ENCODE results near the gene ZBTB43. TPM values are rescaled to one million over a fixed set of nuclear protein-coding genes. Genes with fewer than 3 reads are reported as not detected.

ZBTB43 gene
- total RNA-seq, 1 donor from 2014 or later, result 17.7 TPM

DNA sequence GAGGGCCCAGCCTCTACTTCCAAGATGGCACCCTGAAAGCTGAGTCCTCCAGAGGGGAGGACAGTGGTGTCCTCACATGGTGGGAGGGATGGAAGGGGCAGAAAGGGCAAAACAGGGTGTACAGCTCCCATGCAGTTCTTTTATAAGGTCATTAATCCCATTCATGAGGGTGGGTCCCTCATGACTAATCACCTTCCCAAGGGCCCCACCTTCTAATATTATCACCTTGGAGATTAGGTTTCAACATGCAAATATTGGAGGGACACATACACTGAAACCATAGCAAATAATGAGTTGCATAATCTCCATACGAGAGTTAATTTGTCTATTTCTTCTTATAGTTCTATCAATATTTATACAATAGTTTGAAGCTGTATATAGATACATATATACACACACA, 5.8 kb upstream of the ZBTB43 start:
- peak; percentile 34 for DNase-seq (ENCODE audit: low spot score)

DNA sequence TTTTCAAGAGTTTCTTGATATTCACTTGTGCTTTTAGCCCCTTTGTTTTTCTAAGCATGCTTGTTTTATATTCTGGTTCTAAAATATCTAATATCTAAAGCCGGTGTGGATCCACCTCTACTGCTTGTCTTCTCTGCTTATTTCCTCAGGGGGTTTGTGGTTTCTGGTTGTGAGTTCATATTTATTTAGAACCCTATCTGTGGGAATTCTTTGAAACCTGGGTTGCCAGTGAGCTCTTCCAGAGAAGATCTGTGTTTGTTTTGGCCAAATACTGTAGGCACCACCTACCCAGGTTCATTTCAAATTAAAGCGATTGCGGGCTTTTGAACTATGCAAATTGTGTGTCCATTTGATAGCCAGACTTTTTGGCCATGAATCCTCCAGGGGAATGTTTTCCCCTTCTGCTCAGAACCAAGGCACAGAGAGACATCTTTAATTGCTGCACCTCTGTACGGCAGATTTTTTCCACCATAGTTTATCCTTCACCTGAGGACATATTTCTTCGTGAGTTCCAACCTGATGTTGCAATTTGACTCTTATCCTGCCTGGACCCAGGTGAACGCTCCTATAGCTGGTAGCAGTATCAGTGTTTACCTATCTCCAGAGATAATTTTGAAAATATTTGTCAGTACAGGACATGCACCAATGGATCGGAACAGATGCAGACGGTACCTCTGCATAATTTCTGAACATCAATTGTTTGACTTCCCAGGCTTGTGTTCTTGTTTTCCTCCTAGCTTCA, 2.4 kb upstream of the ZBTB43 start:
- TF ChIP-seq, protein P1, sequence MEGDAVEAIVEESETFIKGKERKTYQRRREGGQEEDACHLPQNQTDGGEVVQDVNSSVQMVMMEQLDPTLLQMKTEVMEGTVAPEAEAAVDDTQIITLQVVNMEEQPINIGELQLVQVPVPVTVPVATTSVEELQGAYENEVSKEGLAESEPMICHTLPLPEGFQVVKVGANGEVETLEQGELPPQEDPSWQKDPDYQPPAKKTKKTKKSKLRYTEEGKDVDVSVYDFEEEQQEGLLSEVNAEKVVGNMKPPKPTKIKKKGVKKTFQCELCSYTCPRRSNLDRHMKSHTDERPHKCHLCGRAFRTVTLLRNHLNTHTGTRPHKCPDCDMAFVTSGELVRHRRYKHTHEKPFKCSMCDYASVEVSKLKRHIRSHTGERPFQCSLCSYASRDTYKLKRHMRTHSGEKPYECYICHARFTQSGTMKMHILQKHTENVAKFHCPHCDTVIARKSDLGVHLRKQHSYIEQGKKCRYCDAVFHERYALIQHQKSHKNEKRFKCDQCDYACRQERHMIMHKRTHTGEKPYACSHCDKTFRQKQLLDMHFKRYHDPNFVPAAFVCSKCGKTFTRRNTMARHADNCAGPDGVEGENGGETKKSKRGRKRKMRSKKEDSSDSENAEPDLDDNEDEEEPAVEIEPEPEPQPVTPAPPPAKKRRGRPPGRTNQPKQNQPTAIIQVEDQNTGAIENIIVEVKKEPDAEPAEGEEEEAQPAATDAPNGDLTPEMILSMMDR (IDR thresholded peaks at IDR 0.05), result no peak
- DNase-seq (ENCODE audit: low spot score), result no peak
- no peak overlapping the region for H3K4me3 Mint-ChIP-seq (ENCODE audit: unreplicated experiment)
- H3K36me3 Mint-ChIP-seq (ENCODE audit: low read depth), result no peaks in the 10 kb centered on the region
- H3K9me3 Mint-ChIP-seq (ENCODE audit: low read depth), result no peaks in the 10 kb centered on the region
- no peaks in the 10 kb centered on the region for H3K27me3 Mint-ChIP-seq (ENCODE audit: low read depth)
- H3K27ac Mint-ChIP-seq (ENCODE audit: unreplicated experiment), result no peak overlapping the region
- peaks cover 28% of the 10 kb centered on the region for H3K4me1 Mint-ChIP-seq (ENCODE audit: low read depth)

More for the DNA sequence above, 5.8 kb upstream of the ZBTB43 start:
- no peaks in the 10 kb centered on the region for H3K27me3 Mint-ChIP-seq (ENCODE audit: low read depth)
- TF ChIP-seq, protein P1 (IDR thresholded peaks at IDR 0.05), result no peak
- peaks cover 2% of the 10 kb centered on the region for H3K4me1 Mint-ChIP-seq (ENCODE audit: low read depth)
- no peaks in the 10 kb centered on the region for H3K9me3 Mint-ChIP-seq (ENCODE audit: low read depth)
- no peak overlapping the region for H3K4me3 Mint-ChIP-seq (ENCODE audit: unreplicated experiment)
- H3K36me3 Mint-ChIP-seq (ENCODE audit: low read depth), result no peaks in the 10 kb centered on the region
- H3K27ac Mint-ChIP-seq (ENCODE audit: unreplicated experiment), result no peak overlapping the region

DNA sequence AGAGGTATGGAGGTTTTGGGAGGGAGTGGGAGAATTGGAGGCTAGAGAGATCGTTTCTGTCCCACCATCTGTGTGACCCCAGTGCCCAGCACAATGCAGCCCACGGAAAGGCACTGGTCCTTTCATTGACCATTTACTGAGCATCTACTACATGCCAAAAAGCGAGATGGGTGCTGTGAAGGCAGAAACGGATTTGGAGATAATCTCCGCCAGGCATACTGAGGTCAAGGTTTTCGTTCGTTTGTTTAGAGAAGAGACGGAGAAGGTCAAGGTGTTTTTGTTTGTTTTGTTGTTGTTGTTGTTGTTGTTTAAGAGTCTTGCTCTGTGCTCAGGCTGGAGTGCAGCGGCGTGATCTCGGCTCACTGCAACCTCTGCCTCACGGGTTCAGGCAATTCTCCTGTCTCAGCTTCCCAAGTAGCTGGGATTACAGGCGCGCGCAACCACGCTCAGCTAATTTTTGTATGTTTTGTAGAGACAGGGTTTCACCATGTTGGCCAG, 593 bp upstream of the ZBTB43 start:
- DNase-seq (ENCODE audit: low spot score), result no peak
- Mint-ChIP-seq H3K36me3 (ENCODE audit: low read depth) (no peaks in the 10 kb centered on the region), H3K27me3 (ENCODE audit: low read depth) (no peaks in the 10 kb centered on the region), H3K27ac (ENCODE audit: unreplicated experiment) (no peak overlapping the region), H3K4me3 (ENCODE audit: unreplicated experiment) (peak overlapping the region; percentile 91), H3K9me3 (ENCODE audit: low read depth) (no peaks in the 10 kb centered on the region), H3K4me1 (ENCODE audit: low read depth) (peaks cover 37% of the 10 kb centered on the region)
- TF ChIP-seq, protein P1 (IDR thresholded peaks at IDR 0.05), result no peak

DNA sequence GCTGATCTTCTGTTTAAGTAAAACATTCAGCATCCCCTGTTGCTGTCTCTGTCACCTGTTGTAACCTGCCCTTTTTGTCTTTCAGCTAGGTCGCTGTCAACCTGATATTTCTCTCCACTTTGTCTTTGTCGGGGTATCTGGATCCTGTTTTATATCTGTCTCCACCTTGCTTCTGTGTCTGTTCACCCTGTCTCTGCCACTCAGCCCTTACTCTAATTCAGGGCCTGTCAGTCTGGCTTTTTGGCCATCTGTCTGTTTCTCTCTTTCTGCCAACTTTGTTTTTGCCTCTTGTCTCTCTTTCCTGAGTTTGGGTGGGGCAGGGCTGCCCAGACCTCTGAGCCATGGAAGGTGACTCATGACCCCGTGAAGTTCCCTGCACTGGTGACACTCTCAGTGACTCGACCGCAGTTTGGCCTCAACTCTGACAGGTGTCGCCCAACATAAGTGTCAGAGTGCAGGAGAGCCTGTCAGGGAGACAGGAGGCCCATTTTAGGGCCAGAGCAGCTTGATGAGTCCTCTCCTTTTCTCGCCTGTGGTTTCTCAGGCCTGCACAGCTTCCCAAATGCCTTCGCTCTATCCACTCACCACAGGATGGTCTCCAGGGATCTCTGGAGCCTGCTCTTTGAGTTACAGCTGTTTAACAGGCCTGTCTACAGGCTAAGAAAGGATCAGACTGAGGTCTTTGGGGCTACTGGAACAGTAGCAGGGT, 868 bp downstream of the ZBTB43 start:
- Mint-ChIP-seq H3K4me1 (ENCODE audit: low read depth) (peaks cover 37% of the 10 kb centered on the region), H3K9me3 (ENCODE audit: low read depth) (no peaks in the 10 kb centered on the region), H3K27ac (ENCODE audit: unreplicated experiment) (peak overlapping the region; percentile 95), H3K27me3 (ENCODE audit: low read depth) (no peaks in the 10 kb centered on the region), H3K36me3 (ENCODE audit: low read depth) (no peaks in the 10 kb centered on the region), H3K4me3 (ENCODE audit: unreplicated experiment) (peak overlapping the region; percentile 91)
- TF ChIP-seq, protein P1 (IDR thresholded peaks at IDR 0.05), result no peak
- DNase-seq (ENCODE audit: low spot score), result peak; percentile 32

DNA sequence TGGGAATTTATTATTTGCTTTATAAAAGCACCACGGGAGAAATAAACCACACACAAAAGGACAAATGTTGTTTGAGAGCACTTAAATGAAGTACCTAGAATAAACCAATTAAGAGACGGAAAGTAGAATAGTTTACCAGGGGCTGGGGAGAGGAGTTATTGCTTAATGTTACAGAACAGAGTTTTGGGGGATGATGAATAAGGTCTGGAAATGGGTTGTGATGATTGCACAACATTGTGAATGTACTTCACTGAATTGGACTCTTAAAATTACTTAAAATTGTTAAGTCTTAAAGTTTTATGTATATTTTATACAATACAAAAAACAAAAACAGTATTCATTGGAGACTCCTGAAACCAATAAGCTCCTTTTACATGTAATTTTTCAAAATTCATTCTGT, 1.5 kb downstream of the ZBTB43 start:
- Mint-ChIP-seq H3K27ac (ENCODE audit: unreplicated experiment) (peak overlapping the region; percentile 95), H3K9me3 (ENCODE audit: low read depth) (no peaks in the 10 kb centered on the region), H3K27me3 (ENCODE audit: low read depth) (no peaks in the 10 kb centered on the region), H3K4me3 (ENCODE audit: unreplicated experiment) (peak overlapping the region; percentile 91), H3K4me1 (ENCODE audit: low read depth) (peaks cover 37% of the 10 kb centered on the region), H3K36me3 (ENCODE audit: low read depth) (no peaks in the 10 kb centered on the region)
- TF ChIP-seq, protein P1 (IDR thresholded peaks at IDR 0.05), result no peak
- DNase-seq (ENCODE audit: low spot score), result no peak
